GM21360 (cell line): ENCODE results near the gene RP2.
A peak's percentile ranks its signal among the peaks of the same experiment; 100 is the strongest.

Source experiments
- ATAC-seq: cut with Tn5 transposase; IDR thresholded peaks from one replicate; pipeline ENCODE4 v1.9.1; 2021; ENCODE audit warnings: mild to moderate bottlenecking, moderate library complexity; ENCODE audit not compliant: unreplicated experiment

RP2 gene

DNA sequence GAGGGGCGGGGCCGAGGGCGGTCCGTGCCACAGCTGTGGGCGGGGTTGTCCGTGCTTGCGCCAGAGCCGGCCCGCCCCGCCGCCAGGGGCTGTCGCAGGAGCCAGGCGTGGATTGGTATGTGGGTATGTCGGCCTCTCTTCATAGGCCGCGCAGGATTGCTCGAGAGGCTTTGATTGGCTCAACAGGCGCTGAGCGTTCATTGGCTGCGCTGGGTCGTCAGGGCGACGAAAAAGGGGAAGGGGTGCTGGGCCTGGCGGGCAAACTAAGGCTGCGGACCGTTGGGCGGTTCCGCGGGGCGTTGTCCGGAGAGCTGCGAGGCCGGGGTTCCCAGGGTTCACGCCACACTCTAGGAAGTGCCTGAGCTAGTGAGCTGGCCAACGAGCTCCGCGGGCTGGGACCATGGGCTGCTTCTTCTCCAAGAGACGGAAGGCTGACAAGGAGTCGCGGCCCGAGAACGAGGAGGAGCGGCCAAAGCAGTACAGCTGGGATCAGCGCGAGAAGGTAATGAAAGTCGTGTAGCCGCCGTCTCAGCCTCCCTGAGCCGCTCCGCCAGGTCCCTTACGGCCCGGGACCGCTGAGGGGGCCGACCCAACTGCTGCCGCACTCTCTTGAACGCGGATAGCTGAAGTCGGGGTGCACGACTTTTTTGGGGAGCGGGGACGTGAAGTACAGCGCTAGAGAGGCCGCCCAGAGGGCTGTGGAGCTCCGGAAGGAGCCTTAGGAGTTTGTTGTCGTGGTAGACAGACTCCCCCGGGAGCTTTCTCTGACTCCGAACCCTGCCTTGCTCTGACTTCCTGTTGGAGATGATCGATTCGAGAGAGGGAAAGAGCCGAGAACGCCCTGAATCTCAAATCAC, at the start of gene RP2:
Gene RP2 (plus strand): TSS at position 343 of the 857 bp plus-strand sequence. CDS start 58 bp downstream, at position 401.
- peak; percentile 94 for ATAC-seq

- no peak for ATAC-seq
Observed at GRCh38 chrX:46788902-46789301, 47.9 kb upstream of the RP2 start.

DNA sequence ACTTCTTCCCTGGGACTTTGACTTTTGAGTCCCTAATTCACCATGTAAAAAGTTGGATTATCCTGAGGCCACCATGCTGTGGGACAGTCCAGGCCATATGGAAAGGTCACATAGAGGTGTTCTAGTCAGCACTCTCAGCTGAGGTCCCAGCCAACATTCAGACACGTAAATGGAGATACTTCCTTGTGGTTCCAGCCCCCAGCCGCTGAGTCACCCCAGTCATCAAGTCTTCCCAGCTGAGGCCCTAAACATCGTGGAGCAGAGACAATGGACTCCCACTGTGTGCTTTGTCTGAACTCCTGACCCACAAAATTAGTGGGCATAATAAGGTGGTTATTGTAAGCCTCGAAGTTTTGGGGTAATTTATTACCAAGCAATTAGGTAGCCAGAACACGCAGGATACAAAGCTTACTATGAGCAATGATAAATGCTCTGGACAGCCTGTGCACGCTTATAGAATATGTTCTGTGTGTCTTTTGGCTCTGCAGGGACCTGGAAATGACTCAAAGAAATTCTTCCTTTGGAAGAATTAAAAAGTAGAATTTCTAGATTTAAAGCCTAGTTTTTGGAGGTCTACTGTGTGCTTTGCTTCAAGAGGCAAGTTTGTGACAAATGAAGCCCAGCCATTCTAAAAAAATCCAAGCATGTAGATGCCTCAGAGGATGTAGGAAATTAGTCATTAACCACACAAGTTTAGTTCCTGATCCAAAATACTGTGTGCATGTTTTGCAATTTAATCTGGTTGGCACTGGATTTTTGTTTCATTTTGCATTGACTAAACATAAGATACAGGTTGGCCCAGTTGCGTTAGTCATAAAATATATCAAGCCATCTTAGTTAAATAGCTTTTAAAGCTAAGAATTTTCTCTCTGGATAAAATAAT, 44.7 kb upstream of the RP2 start:
- peak; percentile 56 for ATAC-seq

DNA sequence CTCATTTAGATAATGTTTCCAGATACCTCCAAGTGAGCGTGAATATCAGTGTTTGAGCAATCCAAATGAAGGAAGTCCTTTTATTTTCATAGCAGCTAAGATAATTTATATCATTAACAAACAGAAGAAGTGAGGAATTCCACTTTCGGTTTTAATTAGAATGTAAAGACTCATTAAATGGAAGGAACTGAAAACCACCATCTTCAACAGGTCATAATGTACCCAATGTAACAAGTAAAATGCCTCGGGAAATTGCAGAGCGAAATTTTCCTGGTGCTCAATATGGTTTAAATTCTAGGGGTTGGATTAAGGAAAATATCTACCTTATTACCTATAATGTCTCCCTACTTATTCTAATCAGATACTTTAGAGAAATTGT, 44.0 kb upstream of the RP2 start:
- ATAC-seq: no peak

DNA sequence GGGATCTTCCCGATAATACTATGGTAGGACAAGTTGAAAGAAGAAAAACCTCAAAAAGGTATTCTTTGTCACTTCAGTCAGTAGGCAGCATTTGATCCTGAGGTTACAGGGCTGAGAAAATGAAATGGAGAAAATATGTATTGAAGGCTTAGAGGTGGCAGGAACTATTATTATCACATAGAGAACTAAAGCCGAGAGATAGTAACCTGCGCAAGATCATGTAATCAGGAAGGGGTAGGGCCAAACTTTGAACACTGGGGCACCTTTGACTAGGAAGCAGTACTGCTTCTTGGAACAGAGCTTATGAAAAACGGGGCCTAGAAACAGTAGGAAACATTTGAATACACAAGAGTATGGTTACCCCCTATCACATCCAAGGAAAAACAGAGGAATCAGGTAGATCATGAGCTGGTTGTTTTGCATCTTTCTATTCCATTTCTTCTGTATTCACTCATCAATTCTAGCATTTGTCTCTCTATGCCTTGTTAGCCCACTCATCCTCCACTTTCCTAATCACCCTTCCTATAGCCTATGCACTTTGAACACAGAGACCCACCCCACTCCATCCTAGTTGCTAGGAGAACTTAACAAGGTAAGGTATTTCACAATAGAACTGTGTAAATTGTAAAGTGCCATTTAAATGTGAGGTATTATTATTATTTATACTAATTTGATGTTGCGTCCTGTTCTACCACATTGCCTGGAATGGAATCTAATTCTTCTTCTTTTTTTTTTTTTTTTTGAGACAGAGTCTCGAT, 43.3 kb upstream of the RP2 start:
- no peak for ATAC-seq

- no peak for ATAC-seq
Observed at GRCh38 chrX:46796574-46797191, 40.2 kb upstream of the RP2 start.

GRCh38 chrX:46803140-46803539, 33.7 kb upstream of the RP2 start:
- no peak for ATAC-seq

DNA sequence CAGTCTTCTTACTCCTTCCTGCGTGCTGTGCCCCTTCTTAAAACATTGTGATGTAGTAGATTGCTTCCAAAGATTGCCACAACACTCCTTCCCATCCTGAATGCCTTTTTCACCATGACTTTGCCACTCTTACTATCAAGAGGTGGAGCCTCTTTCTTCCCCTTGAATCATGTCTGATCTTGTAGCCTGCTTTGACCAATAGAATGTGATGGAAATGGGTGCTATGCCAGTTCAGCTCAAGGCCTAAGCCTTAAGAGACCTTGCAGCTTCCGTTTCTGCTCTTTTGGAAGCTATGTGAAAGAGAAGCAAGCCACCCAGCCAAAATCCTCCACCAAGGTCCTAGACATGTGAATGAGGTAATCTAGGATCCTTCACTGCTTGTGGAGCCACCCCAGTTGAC, 31.6 kb upstream of the RP2 start:
- no peak for ATAC-seq

- no peak for ATAC-seq
Observed at GRCh38 chrX:46811121-46811520, 25.7 kb upstream of the RP2 start.

- ATAC-seq: no peak
Observed at GRCh38 chrX:46812445-46812844, 24.4 kb upstream of the RP2 start.

DNA sequence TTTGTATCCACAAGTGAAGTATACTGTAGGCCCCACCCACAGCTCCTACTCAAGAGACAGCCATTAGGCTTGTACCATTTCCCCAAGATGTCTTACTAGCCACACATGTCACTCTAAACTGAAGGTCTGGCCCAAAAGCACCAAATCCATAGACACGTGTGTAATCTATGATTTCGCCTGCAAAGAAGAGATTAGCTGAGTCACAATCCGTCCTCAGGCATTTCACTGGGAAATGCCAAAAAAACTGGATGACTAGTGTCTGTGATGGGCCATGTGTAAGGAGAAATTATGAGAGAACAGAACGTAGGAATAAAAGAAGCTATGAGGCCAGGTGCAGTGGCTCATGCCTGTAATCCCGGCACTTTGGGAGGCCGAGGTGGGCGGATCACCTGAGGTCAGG, 21.9 kb upstream of the RP2 start:
- no peak for ATAC-seq

GRCh38 chrX:46819136-46819535, 17.7 kb upstream of the RP2 start:
- no peak for ATAC-seq

DNA sequence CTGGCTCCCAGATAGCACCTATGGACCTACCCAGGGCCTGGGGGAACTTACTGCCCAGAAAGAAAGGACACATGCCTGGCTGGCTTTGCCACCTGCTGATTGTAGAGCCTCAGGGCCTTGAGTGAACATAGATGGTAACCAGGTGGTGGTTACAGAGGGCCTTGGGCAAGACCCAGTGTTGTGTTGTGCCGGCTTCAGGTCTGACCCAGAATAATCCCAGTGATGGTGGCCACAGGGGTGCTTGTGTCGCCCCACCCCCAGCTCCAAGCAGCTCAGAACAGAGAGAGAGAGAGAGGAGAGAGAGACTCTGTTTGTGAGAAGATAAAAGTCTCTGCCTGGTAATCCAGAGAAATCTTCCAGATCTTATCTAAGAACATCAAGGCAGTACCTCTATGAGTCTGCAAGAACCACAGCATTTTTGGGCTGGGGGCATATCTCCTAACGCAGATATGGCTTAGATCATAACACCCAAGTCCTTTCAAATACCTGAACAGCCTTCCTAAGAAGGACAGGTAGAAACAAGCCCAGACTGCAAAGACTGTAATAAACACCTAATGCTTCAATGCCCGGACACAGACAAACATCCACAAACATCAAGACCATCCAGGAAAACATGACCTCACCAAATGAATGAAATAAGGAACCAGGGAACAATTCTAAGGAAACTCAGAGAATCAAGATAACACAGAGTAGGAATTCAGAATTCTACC, 16.3 kb upstream of the RP2 start:
- no peak for ATAC-seq

DNA sequence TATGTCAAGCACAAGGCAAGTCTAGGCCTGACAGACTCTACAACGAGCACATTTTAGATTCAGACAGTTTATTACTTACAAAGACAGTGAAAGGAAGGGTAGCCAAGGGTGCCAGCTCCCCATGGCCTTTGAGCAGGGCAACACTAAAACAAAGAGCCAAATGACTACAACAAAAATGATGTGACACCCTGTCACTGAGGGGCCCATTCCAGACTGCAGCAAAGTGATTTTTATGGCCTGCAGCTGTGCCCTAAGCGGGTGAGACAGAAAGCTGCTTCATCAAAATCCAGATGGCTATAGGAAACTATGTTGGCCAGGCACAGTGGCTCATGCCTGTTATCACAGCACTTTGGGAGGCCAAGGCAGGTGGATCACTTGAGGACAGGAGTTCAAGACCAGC, 13.4 kb upstream of the RP2 start:
- ATAC-seq: no peak

GRCh38 chrX:46831765-46832327, 5.0 kb upstream of the RP2 start:
- no peak for ATAC-seq

DNA sequence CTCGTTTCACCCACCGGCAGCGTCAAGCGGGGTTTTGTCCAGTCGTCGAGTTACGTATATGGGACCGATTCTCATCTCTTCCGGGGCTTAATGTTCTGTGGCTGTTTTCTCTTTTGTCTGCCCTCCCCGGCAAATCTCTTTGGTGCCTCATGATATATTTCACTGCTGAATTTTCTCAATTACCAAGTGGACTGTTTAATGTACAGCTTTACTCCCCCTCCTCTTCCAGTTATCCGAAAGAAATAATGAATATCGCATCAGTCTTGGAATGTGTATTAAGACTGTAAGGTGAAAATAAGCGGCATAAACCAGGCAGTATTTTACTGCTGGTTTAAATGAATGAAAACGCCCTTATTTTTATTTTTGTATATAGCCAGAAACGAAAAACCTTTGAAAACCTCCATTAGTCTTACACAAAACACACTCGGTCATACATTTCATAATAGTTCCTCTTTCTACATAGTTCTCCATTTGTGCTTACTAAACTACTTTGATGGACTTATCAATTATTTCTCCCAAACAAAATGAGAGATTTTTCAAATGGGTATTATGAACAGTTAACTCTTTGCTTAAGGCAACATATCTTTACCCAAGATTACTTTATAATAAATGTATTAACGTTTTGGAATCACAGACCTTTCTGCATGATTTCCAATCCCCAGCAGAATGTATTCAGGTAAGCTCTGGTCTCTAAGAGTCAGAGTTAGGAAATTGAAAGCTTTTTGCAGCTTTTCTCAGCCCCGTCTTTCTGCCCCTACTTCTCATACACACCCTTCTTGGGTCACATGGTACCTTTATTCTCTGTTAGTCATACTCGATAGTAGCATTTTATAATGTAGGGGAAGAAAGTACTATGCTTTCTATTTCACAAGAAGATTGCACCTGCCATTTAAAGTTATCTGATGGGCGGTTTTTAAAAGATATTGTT, 979 bp downstream of the RP2 start:
- no peak for ATAC-seq

DNA sequence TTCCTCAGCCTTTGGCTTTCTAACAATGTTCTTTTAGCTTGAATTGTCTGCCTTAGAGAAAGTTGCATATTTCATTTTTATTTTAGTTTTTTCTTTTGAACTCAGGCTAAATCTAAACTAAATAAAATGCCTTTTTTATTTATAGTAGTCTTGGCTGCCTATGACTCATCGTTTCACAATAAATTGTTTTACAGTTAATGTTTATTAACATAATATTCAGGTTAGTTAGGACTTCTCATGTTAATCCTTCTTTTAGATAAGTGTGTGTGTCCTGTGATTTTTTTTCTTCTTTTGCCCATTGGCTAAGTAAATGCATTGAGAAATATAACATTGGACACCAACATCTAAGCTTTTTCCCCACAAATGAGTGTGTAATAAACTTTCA, 1.6 kb downstream of the RP2 start:
- no peak for ATAC-seq

DNA sequence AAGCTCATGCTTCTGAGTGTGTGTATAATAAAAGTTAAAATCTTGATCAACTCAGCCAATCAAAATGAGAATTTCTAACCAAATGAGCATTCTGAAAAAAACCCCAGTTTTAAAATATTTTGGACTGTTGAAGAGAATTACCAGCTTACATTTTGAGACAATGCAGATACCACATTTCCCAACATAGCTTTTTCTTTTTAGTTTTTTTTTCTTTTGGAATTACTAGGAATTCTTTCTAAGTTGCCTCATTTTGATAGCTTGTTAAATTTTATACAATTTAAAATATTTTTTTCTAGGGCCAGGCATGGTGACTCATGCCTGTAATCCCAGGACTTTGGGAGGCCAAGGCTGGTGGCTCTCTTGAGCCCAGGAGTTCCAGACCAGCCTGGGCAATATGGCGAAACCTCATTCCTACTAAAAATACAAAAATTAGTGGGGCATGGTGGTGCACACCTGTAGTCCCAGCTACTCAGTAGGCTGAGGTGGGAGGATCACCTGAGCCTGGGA, 2.2 kb downstream of the RP2 start:
- ATAC-seq: no peak

DNA sequence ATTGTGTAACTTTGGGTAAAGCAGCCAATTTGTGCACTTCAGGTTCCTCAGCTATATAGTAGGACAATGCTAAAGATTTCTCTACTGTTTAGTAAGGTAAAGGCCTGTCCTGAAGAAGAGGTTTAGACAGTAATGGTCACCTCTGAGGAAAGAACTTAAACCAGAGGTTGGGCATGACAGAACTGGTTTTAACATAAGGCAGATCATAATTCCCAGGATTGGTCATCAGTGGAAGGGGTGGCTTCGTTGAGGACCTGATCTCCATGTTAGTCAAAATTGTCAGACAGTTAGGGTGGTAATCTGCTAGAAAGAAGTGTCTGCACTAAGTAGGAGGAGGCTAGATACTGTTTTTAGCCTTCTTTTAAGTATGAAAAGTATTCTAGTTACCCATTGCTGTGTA, 4.1 kb downstream of the RP2 start:
- no peak for ATAC-seq
